Duodenal mucosa (tissue), 2 donors: Measurements from ENCODE around the gene SLC7A10.
"Not testable (repeated sequence)": the region's sequence is repeated elsewhere in the genome, so short reads cannot be mapped to it uniquely, and the experiment has no call there.

ENCODE experiments used
- H3K27ac ChIP-seq: one replicate; pipeline ENCODE4 v1.7.0; 2013; ENCODE audit warnings: low read depth, low read length
- H3K27me3 ChIP-seq, 2 donors: one replicate each; pipeline ENCODE4 v1.7.0; 2013; ENCODE audit warnings: low read length in 2 of 2, control low read depth in 1 of 2; ENCODE audit not compliant: insufficient read depth in 2 of 2, control insufficient read depth in 1 of 2
- H3K36me3 ChIP-seq, 2 donors: one replicate each; pipeline ENCODE4 v1.7.0; 2013; ENCODE audit warnings: low read length in 2 of 2, control low read depth in 1 of 2; ENCODE audit not compliant: insufficient read depth in 2 of 2, control insufficient read depth in 1 of 2
- H3K4me1 ChIP-seq, 2 donors: one replicate each; pipeline ENCODE4 v1.7.0; 2013; ENCODE audit warnings: low read length in 2 of 2, control low read depth in 1 of 2; ENCODE audit not compliant: insufficient read depth in 2 of 2, control insufficient read depth in 1 of 2
- H3K4me3 ChIP-seq, 2 donors: one replicate each; pipeline ENCODE4 v1.7.0; 2013; ENCODE audit warnings: low read length in 2 of 2, low read depth in 1 of 2
- H3K9ac ChIP-seq, 2 donors: one replicate each; pipeline ENCODE4 v1.7.0; 2013; ENCODE audit warnings: low read length in 2 of 2, low read depth in 1 of 2
- H3K9me3 ChIP-seq, 2 donors: one replicate each; pipeline ENCODE4 v1.7.0; 2013; ENCODE audit warnings: low read length in 2 of 2, control low read depth in 1 of 2; ENCODE audit not compliant: control insufficient read depth in 1 of 2

Gene SLC7A10

DNA sequence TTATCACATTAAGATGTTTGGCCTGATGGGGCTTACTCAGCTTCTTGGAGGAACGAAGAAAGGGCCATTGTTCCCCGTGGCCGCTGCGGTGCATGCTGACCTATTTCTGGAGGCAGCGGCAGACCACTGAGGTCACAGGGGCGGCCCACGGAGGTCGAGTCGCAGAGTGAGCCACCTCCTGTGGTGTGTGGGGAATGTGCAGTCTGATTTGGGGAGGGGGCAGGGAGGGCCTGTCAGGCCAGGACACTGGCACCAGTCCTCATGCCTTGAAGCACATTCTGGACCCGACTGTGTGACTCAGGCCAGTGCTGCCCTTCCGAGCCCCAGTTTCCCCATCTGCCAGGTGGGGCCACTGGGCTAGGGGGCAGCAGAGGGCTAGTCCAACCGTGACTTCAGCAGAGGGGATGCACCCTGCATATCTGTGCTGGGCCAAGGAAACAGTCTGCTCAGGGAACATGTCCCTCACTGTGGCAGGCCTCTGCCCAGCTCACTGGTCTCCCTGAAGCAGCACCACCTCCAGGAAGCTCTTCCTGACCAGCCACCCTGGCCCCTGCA, 6.3 kb downstream of the SLC7A10 start:
- Histone ChIP-seq H3K4me3 (no peak overlapping the region), H3K9ac (no peak overlapping the region), H3K36me3 (no peaks in the 10 kb centered on the region), H3K4me1 (no peaks in the 10 kb centered on the region), H3K9me3 (no peaks in the 10 kb centered on the region), H3K27ac (no peak overlapping the region), H3K27me3 (peaks cover 6 to 9% of the 10 kb centered on the region in 2 donors)

DNA sequence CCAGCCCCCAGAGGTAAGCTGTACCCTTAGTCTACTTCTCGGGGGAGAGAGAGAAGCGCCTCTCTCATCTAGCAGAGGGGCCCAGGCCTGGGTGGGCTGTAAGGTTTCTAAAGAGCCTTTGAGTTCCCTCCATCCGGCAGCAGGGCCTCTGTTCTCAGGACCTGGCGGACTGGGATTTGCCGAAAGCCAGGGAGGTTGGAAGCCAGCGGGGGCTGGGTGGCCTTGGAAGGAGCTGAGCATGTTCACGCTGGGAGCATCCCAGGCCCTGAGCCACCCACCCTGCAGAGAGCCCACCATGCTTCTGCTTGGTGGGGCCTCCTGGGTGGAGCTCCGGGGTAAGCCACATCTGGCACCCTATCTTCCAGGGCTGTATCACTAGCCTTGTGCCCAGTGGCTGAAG, 7.8 kb downstream of the SLC7A10 start:
- Histone ChIP-seq H3K36me3 (no peaks in the 10 kb centered on the region), H3K4me1 (no peaks in the 10 kb centered on the region), H3K9ac (no peak overlapping the region), H3K9me3 (no peaks in the 10 kb centered on the region), H3K4me3 (no peak overlapping the region), H3K27ac (no peak overlapping the region), H3K27me3 (no peaks in the 10 kb centered on the region)

DNA sequence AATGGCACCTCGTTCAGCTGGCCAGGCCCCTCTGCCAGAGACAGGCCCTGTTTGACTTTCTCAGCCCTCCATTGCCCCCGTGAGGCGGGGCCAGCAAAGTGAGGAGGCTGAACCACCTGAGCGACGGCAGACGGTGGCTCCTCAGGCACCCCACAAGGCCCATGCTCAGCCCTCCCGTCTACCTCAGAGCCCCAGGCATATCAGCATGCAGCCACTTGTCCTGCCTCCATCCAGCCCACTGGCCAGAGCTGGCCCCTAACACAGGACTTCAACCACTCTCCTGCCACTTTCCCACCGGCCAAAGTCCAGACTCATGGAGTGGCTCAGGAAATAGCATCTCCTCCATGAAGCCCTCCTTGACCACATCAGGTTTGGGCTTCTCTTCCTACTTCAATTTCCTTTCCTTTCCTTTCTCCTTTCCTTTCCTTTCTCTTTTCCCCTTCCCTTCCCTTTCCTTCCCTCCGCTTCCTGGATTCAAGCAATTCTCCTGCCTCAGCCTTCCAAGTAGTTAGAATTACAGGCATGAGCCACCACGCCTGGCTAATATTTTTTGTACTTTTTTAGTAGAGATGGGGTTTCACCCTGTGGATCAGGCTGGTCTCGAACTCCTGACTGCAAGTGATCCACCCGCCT, 9.3 kb downstream of the SLC7A10 start:
- Histone ChIP-seq H3K36me3 (no peaks in the 10 kb centered on the region), H3K27ac (no peak overlapping the region), H3K27me3 (no peaks in the 10 kb centered on the region), H3K9me3 (no peaks in the 10 kb centered on the region), H3K4me1 (no peaks in the 10 kb centered on the region), H3K9ac (no peak overlapping the region), H3K4me3 (no peak overlapping the region)

DNA sequence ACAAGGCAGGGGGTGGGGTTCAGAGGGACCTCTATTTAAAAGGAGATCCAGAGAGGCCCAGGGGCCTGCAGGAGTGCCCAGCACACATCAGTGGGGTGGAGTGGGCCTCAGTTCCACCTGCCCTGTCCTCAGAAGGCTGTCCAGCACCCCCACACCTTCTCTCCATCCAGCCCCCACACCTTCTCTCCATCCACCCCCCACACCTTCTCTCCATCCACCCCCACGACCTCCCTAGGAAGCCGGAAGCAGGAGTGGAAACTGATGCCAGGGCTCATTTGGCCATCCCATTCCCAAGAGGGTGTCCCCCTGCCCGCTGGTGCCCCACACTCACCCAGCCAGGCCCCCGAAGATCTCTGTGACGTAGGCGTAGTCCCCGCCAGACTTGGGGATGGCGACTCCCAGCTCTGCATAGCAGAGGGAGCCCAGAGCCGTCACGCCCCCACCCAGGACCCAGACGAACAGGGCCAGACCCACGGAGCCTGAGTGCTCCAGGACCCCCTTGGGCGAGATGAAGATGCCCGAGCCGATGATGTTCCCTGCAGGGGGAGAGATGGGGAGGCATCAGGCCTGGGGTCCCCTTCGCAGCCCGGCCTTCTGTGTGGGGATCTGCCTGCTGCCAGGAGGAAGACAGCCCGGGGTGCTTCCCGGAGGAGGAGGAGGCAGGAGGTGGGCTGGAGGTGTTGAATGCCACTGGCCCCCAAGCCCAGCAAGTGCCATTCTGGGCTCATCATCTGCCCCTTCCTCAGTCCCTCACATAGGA, 10.0 kb downstream of the SLC7A10 start:
- H3K9ac ChIP-seq: no peak overlapping the region

DNA sequence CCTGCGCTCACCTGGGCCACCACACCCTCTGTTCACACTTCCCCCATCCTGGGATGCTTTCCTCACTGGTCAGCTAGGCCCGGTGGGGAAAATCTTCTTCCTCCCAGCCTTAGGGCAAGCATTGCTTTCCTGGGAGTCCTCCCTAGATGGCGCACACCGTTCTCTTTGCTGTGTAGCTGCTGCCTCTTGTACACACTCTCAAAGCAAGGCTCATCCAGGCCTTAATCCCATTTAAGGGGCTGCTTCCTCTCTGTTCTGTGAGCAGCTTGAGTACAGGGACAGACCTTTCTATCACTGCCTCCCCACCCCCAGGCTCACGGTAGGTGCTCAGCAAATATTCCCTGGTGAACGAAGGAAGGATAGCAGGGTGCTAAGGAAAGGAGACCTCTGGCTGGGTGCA, 11.1 kb downstream of the SLC7A10 start:
- Histone ChIP-seq H3K9ac (no peak overlapping the region), H3K27ac (no peak overlapping the region), H3K9me3 (no peaks in the 10 kb centered on the region), H3K4me3 (no peak overlapping the region), H3K4me1 (no peaks in the 10 kb centered on the region), H3K27me3 (no peaks in the 10 kb centered on the region), H3K36me3 (no peaks in the 10 kb centered on the region)

More for the DNA sequence above, 10.0 kb downstream of the SLC7A10 start:
- H3K27me3 ChIP-seq: no peaks in the 10 kb centered on the region
- no peak overlapping the region for H3K4me3 ChIP-seq
- no peaks in the 10 kb centered on the region for H3K9me3 ChIP-seq
- H3K27ac ChIP-seq: no peak overlapping the region
- no peaks in the 10 kb centered on the region for H3K4me1 ChIP-seq
- H3K36me3 ChIP-seq: no peaks in the 10 kb centered on the region

DNA sequence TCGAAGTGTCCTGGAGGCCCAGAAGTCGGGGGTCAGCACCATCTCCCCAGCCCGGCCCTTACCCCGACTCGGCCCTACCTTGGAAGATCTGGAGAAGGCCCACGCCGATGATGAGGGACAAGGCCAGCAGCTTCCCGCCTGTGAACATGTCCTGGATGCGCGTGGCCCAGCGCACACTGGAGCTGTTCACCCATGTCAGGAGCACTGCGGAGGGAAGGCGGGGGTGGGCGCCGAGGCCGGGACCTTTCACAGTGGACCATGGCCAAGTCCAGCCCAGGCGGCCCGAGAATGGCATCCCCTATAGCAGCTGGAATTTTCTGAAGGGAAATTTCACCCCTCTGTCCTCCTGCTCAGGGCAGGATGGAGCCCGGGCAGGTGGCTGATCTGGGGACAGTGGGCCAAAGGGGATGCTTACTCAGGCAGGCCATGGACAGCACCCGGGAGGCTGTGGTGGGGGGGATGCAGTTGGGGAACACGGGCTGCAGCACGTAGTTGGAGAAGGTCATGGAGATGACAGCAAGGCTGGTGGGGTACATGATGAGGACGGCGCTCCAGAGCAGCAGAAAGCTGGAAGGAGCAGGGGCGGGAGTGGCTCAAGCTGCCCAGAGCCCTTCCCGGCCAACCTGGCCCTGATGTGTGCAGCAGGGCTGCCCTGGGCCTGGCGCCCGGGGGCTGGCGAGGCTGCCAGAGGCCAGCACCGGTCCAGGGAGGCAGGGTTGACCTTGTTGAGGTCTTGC, 13.0 kb downstream of the SLC7A10 start:
- H3K27ac ChIP-seq: no peak overlapping the region
- no peaks in the 10 kb centered on the region for H3K27me3 ChIP-seq
- no peak overlapping the region for H3K4me3 ChIP-seq
- H3K9ac ChIP-seq: no peak overlapping the region
- H3K4me1 ChIP-seq: no peaks in the 10 kb centered on the region
- no peaks in the 10 kb centered on the region for H3K9me3 ChIP-seq
- H3K36me3 ChIP-seq: no peaks in the 10 kb centered on the region

DNA sequence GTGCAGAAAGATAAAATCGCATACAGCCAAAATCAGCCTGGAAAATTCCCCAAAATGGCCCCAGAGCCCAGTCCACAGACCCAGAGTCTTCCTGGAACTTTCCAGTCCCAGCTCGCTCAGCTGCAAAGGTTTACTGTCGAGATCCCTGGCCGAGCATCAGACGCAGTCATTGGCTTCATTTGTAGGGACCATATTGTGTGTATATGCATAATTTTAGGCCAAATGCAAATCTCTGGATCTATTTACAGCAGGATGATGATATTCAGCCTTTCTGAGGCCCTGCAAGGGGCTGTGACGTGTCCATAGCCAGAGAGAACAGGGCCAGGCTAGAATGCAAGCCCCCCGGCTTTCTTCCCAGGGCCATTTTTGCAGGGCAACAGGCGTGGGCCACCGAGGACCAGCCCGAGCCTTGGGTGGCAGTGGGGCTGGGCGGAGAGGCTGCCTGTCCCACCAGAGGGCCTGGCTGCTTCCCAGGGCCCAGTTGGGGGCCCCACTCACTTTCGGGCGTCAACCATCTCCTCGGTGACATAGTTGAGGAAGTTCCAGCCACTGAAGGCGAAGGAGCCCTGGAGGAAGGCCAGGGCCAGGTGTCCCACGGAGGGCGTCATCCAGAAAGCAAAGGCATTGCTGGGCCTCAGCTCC, 13.7 kb downstream of the SLC7A10 start:
- Histone ChIP-seq H3K4me3 (no peak overlapping the region), H3K27me3 (no peaks in the 10 kb centered on the region), H3K27ac (no peak overlapping the region), H3K4me1 (no peaks in the 10 kb centered on the region), H3K9ac (no peak overlapping the region), H3K9me3 (no peaks in the 10 kb centered on the region), H3K36me3 (no peaks in the 10 kb centered on the region)

DNA sequence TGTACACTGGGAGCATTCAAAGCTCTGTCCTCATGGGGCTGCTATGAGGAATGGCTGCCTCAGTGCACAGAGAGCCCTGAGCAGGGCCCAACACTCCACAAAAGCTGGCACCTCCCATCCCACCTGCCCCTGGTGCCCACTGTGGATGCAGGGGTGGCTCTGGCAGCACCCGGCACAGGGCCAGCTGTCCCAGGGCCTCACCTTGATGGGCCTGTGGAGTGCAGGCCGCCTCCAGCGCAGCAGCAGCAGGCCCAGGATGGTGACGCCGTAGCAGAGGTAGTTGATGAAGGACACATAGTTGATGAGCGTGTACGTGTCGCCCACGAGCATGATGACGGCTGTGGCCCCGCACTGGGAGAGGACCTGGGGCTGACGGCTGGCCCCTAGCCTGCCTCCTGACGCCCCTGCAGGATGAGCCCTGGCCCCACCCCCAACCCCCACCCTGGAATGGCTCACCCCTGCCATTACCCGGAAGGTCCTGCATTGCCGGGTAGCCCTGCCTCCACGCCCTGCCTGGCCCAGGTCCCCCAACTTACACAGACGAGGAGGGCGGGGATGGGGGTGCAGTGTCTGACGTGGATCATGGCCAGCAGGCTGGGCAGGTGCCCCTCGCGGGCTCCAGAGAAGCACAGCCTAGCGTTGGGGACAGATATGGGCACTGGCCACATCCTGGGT, 15.2 kb downstream of the SLC7A10 start:
- no peaks in the 10 kb centered on the region for H3K27me3 ChIP-seq
- H3K9ac ChIP-seq: no peak overlapping the region
- H3K4me3 ChIP-seq: no peak overlapping the region
- H3K36me3 ChIP-seq: peaks cover 0 to 3% of the 10 kb centered on the region in 2 donors
- H3K27ac ChIP-seq: no peak overlapping the region
- H3K9me3 ChIP-seq: no peaks in the 10 kb centered on the region
- H3K4me1 ChIP-seq: no peaks in the 10 kb centered on the region

DNA sequence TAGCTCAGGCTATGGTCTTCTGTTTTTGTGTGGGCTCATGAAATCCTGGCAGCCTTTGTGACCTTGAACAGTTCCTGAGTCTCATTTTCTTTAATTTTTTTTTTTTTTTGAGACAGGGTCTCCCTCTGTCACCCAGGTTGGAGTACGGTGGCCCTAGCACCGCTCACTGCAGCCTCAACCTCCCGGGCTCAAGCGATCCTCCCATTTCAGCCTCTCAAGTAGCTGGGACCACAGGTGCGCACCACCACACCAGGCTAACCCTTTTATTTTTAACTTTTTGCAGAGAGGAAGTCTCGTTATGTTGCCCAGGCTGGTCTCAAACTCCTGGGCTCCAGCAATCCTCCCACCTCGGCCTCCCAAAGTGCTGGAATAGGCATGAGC, 15.8 kb downstream of the SLC7A10 start:
- H3K4me3 ChIP-seq, H3K9ac ChIP-seq, H3K4me1 ChIP-seq: not testable (repeated sequence)

More for the DNA sequence above, 15.8 kb downstream of the SLC7A10 start:
- H3K36me3 ChIP-seq, H3K27ac ChIP-seq, H3K27me3 ChIP-seq, H3K9me3 ChIP-seq: not testable (repeated sequence)
